ENCODE results near the gene SYDE2.

The SYDE2 gene

GRCh38 chr1:85124091-85124490 lies 76.7 kb downstream of the SYDE2 start:
- no peak for DNase-seq (ENCODE audit: low read depth in 1 of 2, low spot score in 1 of 2)

- DNase-seq (ENCODE audit: low read depth in 1 of 2, low spot score in 1 of 2) = no peak
Observed at GRCh38 chr1:85122169-85122568, 78.6 kb downstream of the SYDE2 start.

GRCh38 chr1:85121744-85122143 lies 79.1 kb downstream of the SYDE2 start:
- DNase-seq (ENCODE audit: low read depth in 1 of 2, low spot score in 1 of 2) = no peak

GRCh38 chr1:85118751-85119150 lies 82.1 kb downstream of the SYDE2 start:
- no peak for DNase-seq (ENCODE audit: low read depth in 1 of 2, low spot score in 1 of 2)

GRCh38 chr1:85116856-85117255 lies 84.0 kb downstream of the SYDE2 start:
- DNase-seq (ENCODE audit: low read depth in 1 of 2, low spot score in 1 of 2) = no peak

GRCh38 chr1:85115933-85116332 lies 84.9 kb downstream of the SYDE2 start:
- no peak for DNase-seq (ENCODE audit: low read depth in 1 of 2, low spot score in 1 of 2)

- DNase-seq (ENCODE audit: low read depth in 1 of 2, low spot score in 1 of 2) = no peak
Observed at GRCh38 chr1:85111695-85112094, 89.1 kb downstream of the SYDE2 start.

GRCh38 chr1:85109475-85109874 lies 91.3 kb downstream of the SYDE2 start:
- DNase-seq (ENCODE audit: low read depth in 1 of 2, low spot score in 1 of 2) = peak in 1 of 2 donors; percentile 13
